Measurements from ENCODE around the gene ALDH3B1. TPM values are rescaled to one million over a fixed set of nuclear protein-coding genes. Genes with fewer than 3 reads are reported as not detected.

ALDH3B1 gene
- total RNA-seq, 1 donor from 2014 or later = 2.9 TPM

DNA sequence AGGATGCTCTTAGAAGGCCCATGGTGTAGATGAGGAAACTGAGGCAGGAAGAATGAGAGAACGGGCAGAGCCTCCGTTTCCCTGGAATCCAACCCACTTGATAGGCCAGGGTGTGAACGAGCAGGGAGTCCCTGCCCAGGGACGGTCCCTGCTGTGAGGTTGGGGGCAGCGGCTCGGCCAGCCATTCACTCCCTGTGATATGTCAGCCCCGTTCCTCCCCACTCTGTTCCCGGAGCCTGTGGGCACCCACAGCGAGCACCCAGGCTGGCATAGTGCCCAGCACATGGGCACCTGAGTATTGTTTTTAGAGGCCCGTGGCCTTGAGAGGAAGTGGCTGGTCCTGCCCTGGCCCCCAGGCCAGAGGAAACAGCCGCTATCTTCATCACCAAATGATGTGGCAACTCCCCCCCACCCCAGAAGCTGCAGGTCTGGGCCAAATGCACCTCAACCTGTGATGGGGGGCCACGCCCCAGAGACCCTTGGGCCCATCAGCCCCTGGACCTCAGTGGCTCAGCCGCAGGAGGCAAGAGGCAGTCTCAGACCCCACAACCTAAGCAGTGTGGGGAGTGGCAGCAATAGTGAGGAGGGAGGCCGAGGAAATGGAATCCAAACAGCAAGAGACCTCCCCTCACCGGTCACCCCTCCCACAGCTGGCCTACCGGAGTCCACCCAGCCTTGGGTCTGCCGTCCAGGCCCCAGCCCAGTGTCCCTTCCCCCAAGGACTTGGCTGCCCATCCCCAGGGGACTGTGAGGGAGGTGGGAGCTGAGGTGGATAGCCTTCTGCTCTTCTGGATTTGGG, 2.1 kb downstream of the ALDH3B1 start:
- no peak for DNase-seq (ENCODE audit: extremely low read depth, low read depth, low spot score)

DNA sequence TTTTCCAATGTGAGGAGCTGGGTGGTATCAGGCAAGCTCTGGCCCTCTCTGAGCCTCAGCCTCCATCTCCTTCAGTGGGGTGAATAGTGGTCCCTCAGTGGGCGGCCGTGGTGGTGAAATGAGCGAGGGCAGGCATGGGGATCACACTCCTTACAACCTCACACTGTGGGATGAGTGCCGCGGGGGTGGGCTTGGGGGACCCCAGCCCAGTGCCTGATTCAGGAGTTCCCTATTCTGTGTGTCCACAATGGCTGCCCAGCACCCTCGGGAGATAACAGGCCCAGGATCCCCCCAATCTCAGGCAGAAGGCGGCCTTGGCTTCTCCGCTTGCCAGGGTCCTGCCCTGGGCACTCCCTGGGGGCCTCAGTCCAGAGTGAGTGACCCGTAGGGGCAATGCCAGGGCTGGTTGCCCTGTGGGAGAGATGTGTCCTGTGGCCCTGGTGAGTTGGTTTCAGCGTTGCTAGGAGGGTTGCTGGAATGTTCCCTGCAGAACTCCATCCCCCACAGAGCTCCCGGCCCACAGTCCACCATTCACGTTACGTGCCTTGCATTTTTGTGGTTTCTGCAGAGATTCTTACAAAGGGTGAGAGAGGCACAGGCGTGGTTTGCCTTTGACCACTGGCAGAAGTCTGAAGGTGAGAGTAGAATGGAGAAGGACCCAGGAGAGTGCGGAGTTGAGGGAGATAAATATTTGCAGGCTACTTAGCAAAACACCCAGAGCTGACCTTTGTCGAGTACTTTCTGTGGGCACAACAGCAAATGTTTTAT, 2.9 kb downstream of the ALDH3B1 start:
- no peak for DNase-seq (ENCODE audit: extremely low read depth, low read depth, low spot score)

DNA sequence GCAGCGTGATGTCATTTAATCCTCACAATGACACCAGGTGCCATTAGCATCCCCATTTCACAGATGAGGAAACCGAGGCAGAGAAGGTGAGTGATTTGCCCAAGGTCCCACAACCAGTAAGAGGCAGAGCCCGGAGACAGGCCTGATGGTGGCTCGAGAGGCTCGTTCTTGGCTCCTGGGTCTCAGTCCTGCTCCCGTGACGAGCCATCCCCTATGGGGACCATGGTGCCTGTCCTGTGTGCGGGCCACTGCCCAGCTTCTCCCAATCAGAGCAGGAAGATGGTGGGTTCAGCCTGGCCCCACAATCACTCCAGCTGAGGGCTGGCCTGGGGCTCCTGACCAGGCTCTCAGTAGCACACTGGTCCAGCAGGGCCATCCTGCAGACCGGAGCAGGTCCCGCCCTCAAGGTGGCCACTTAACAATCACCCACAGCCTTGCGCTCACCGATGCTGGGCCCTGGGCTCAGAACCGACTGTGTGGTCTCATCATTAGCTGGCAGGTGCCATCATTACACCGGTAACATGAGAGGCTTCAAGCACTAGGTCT, 3.6 kb downstream of the ALDH3B1 start:
- no peak for DNase-seq (ENCODE audit: extremely low read depth, low read depth, low spot score)

DNA sequence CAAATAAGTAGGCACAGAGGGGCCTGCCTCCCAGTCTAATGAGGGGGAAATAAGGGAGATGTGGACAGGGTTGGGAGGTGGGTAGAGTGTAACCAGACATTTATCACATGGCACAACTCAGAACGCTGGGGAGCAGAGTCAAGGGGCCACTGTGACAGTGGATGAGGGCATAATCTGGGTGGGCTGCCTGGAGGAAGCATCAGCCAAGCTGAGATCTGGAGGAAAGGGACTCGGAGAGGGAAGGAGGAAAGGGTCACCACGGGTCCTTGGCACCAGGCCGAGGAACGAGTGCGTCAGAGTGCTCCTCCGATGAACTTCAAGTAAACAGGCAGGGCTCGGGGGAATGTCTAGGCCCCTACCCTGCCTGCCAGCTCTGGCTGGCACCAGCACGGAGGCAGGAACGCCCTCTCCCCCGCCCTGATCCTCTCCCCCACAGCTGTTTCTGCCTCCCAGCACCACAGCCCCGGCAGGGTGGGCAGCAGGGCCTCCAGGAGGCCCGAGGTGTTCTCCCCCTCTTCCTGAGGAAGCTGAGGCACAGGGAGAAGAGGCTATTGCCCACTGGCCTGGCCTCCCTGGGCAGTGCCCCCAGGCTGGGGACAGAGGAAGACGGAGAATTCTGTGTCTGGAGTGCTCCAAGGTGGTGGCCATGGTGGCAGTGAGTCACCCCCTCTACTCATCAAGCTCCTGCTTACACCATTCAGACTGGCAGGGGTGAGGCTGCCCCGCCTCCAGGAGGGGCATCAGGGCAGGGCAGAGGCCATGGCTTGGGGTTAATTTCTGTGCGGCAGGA, 4.2 kb downstream of the ALDH3B1 start:
- DNase-seq (ENCODE audit: extremely low read depth, low read depth, low spot score) = no peak

DNA sequence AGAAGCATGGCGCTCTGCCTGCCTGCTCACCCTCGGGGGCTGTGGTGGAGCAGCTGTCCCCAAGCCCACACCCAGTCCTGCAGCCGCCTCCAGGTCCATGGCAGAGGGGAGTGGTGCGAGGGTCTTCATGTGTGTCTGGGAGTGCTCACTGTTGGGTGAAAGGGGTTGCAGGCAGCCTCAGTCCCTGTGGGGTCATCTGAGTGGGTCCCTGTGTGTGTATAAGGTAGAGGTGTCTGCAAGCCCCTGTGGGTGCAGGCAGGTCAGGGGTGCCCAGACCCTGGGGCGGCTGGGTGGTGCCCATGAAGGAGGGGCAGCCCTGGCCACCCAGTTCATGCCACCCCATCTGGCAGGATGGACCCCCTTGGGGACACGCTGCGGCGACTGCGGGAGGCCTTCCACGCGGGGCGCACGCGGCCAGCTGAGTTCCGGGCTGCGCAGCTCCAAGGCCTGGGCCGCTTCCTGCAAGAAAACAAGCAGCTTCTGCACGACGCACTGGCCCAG, 4.9 kb downstream of the ALDH3B1 start:
- no peak for DNase-seq (ENCODE audit: extremely low read depth, low read depth, low spot score)

DNA sequence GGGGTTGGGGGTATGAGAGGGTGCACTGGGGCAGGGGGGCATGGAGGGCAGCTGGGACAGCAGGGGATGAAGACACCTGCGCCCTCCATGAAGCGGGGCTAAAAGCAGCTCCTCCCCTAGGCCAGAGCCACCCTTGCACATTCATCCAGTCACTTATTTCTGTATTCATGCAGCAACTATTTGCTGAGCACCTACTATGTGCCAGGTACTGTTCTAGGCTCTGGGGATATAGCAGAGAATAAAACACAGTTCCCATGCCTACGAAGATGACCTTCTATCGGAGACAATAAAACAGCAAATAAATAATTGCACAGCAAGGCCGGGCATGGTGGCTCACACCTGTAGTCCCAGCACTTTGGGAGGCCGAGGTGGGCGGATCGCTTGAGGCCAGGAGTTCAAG, 5.3 kb downstream of the ALDH3B1 start:
- DNase-seq (ENCODE audit: extremely low read depth, low read depth, low spot score) = no peak

DNA sequence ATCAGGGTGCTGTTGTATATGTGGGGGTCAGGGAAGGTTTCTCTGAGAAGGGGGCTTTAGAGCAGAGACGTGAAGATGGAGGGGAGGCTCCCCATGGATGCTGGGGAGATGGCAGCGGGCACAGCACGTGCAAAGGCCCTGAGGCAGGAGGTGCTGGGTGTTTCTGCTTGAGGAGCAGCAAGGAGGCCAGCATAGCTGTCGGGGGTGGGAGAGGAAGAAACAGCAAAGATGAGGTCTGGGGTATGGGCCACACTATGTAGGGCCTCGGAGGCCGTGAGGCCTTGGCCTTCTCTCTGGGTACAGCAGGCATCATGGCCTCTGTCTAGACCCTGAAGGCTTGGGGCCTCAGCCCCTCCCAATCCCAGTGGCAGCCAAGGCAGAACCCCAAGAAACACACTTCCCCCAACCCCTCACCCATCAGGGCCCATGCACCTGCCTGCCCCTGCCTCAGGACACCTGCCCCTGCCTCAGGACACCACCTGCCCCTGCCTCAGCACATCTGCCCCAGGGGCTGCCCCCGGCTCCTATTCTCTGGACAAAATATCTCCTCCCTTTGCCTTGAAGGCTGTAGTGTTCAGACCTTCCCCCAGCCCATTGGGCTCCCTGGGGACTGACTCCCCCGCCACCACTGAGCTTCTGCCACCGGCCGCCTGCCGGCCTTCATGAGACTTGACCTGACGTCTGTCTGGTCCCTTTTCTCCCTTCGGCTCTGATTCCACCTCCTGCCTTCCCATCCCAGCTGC, 6.2 kb downstream of the ALDH3B1 start:
- no peak for DNase-seq (ENCODE audit: extremely low read depth, low read depth, low spot score)

DNA sequence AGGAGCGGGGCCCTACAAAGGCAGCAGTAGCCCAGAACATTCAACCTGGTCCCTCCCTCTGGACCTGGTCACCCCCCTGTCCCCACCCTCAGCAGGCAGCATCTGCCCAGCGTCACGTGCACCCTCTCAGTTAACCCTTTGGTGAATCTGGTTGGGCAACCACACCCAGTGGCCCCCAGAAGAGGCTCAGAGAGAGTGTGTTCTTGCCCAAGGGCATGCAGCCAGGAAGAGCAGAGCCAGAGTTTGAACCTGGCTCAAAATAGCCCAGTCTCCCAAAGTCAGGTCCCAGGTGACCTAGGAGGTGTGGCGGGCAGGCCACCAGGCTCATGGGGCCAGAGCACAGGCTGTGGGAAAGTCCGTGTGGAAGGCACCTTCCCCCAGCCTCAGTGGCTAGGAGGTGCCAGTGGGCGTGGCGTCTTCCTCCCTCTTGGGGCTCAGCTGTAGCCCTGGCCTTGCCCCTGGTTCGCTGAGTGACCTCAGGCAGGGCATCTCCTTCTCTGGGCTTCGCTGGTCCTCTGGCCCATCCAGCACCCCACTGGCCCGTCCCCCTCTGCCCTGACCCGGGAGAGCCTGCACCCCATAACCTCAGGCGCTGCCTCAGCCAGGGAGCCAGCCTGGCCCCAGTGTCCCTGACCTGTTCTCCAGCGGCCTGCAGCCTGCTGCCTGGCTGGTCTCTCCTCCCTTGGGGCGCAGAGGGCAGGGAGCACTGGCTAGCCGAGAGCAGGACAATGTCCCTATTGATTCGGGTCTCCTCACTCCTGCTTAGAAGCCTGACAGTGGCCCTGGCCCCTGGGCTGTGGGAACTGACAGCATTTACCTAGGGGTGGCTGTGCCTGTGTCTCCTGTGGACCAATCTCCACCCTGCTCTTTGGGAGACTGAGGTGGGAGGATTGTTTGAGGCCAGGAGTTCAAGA, 7.0 kb downstream of the ALDH3B1 start:
- no peak for DNase-seq (ENCODE audit: extremely low read depth, low read depth, low spot score)

DNA sequence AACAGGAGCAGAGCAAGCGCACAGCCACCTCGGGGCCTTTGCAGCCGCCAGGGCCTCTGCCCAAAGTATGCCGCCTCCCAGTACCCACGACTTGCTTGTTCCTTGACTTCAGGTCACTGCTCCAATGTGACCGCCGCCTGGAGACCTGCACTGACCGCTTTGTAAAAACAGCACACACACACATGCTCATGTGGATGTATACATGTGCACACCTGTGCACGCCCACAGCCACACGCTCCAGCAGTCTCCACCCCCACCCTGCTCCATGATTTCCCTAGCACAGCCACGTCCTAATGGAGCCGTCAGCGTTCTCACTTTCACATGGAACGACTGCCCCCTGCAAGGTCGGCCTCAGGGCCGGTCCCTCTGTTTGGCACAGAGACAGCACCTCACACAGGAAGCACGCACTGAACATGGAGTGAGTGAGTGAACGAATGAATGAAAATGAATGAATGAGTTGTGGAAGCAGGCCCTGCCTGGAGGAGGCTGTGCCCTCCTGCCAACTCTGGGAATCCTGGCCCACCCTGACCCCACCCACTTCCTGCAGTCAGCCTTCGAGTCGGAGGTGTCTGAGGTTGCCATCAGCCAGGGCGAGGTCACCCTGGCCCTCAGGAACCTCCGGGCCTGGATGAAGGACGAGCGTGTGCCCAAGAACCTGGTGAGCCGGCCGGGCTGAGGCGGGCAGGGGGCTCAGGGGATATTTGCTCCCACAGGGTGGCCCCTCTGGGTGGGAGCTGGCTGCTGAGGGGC, 8.0 kb downstream of the ALDH3B1 start:
- DNase-seq (ENCODE audit: extremely low read depth, low read depth, low spot score) = no peak

DNA sequence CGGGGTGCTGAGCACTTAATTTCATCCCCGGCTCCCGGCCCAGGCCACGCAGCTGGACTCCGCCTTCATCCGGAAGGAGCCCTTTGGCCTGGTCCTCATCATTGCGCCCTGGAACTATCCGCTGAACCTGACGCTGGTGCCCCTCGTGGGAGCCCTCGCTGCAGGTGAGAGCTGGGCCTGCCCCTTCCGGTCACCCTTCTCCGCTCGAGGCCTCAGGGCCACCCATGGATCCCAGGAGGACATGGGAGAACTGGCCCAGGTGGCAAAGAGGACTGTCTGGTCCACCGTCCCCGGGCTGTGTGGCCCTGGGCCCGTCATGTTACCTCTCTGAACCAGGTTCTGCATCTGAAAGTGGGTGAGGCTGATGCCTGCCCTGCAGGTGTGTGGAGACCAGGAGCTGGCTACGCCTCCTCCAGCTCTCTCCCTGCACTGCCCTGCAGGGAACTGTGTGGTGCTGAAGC, 8.6 kb downstream of the ALDH3B1 start:
- DNase-seq (ENCODE audit: extremely low read depth, low read depth, low spot score) = no peak

DNA sequence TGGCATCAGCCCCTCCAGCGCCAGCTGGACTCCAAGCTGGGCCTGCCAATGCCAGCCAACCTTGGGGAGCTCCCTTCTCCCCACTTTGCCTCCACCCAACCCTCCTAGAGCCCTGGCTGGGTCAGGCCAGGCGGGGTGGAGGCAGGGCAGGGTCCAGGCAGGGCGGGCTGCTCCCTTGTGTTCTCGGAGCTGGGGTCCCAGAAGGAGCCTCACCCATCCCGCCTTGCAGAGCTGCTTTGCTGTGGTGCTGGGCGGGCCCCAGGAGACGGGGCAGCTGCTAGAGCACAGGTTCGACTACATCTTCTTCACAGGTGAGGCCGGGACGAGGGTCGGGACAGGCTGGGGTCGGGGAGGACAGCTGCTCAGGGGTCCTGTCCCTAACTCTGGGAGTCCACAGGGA, 9.4 kb downstream of the ALDH3B1 start:
- no peak for DNase-seq (ENCODE audit: extremely low read depth, low read depth, low spot score)

DNA sequence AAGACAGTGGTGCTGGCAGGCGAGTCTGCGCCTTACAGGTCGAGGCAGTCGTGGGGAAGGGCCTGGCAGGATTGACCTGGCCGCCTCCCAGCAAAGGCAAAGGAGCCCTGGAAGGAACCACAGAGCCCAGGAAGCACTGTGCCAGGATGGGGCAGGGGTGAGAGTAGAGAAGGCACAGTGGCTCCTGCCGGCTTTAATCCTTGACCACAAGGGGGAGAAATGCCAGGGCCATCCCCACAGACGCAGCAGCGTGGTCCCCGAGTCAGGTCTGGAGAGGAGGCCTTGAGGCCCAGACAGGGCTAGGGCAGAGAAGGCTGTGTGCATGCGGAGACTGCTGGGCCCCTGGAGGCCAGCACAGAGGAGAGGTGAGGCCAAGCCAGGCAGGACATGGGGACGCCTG, 10.4 kb downstream of the ALDH3B1 start:
- no peak for DNase-seq (ENCODE audit: extremely low read depth, low read depth, low spot score)

DNA sequence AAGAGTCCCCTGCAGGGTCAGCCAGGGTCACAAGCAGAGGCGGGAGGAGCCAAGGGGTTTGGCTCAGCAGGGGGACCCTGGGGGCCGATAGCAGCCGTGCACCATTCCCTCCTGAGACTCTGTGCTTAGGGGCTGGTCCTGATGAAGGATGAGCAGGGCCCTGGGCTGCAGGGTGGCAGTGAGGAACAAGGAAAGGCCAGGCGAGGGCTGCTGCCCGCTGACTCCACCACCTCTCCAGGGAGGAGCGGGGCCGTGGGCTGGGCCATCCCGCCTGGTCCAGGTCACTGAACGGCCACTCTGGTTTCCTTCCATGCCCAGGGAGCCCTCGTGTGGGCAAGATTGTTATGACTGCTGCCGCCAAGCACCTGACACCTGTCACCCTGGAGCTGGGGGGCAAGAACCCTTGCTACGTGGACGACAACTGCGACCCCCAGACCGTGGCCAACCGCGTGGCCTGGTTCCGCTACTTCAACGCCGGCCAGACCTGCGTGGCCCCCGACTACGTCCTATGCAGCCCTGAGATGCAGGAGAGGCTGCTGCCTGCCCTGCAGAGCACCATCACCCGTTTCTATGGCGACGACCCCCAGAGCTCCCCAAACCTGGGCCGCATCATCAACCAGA, 11.2 kb downstream of the ALDH3B1 start:
- no peak for DNase-seq (ENCODE audit: extremely low read depth, low read depth, low spot score)

DNA sequence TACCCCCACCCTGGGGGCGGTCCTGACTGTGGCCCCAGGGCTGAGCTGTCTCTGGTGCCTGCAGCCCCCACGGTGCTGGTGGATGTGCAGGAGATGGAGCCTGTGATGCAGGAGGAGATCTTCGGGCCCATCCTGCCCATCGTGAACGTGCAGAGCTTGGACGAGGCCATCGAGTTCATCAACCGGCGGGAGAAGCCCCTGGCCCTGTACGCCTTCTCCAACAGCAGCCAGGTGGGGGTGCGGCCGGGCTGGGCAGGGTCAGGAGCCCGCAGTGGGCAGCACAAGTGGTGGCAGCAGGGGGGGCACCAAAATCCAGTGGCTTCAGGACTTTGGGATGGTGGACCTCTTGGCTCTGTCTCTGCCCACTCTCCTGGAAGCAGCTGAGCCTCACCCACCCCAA, 12.4 kb downstream of the ALDH3B1 start:
- no peak for DNase-seq (ENCODE audit: extremely low read depth, low read depth, low spot score)

DNA sequence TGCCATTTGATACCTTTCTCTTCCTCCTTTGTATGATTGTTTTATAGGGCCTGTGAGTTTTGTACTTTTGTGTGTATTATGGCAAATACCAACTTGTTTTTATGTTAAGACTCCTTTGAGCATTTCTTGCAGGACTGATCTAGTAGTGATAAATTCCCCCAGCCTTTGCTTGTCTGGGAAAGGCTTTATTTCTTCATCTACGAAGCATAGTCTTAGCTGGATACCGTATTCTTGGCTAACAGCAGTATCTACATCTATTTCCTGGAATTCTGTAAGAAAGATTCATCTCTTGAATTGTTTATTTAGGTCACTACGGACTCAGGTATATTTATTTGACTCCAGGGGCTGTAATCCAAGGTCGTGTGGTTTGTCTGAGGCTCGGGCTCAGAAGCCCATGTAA, 14.4 kb downstream of the ALDH3B1 start:
- DNase-seq (ENCODE audit: extremely low read depth, low read depth, low spot score) = no peak

DNA sequence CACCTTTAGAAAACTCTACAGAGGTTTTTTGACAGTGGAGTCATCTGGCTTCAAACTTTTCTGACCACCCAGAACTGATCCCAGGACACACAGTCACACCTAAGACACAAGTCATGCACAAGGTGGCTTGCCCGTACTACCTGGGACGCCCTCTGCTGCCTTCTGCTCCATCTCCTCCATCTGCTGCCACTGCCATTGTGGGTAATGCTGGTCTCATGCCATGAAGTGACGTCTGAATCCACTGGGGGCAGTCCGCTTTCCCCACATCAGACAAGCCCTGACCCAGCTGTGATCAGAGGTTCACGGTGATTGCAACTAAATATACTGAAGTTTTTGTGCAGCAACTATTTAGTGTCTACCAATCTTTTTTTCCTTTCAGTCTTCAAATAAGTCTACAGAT, 14.9 kb downstream of the ALDH3B1 start:
- DNase-seq (ENCODE audit: extremely low read depth, low read depth, low spot score) = no peak

DNA sequence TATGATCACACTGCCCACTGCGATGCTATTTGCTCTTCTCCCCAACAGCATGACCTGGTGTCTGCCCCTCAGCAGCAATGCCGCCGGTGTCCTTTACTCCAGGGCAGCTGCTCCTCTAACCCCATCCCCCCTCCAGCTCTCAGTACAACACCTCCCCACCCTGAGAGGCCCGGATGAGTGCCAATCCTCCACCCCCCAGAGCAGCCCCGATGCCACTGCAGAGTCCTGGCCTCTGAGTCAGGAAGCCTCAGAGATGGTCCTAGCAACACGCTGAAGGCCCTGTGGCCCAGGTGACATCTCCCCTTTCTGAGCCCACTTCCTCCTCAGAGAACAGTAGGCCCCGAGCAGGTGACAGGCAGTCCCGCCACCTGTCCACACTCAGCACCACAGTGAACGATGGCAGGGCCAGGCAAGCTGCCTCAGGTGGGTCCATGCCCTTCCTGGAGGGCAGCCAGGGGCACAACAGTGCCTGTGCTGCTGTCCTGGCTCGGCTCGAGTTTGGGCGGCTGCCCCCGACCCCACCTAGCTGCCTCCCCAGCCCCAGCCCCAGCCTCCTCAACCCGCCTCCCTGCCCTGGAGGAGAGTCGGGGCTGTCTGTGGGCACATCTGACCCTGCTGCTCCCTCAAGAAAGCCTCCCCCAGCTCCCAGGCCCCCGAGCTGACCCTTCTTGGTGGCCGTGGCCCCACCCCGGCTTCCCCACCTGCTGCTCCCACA, 16.4 kb downstream of the ALDH3B1 start:
- DNase-seq (ENCODE audit: extremely low read depth, low read depth, low spot score) = no peak

Data from glomerular endothelial cell (primary cell).